IPS-15b (cell line): ENCODE measurements around the gene SIRT3.
"Not testable (repeated sequence)": the region's sequence is repeated elsewhere in the genome, so short reads cannot be mapped to it uniquely, and the experiment has no call there.

ENCODE experiments used
- H3K27me3 ChIP-seq: one replicate; pipeline ENCODE4 v1.6.1; 2013; ENCODE audit warnings: low read length; ENCODE audit not compliant: control insufficient read depth, insufficient read depth
- H3K36me3 ChIP-seq: one replicate; pipeline ENCODE4 v1.6.1; 2013; ENCODE audit warnings: low read length; ENCODE audit not compliant: control insufficient read depth, insufficient read depth
- H3K4me1 ChIP-seq: one replicate; pipeline ENCODE4 v1.6.1; 2013; ENCODE audit warnings: mild to moderate bottlenecking, low read length; ENCODE audit not compliant: control insufficient read depth, insufficient read depth
- H3K4me3 ChIP-seq: one replicate; pipeline ENCODE4 v1.5.1; 2013; ENCODE audit warnings: low read depth, low read length
- H3K9ac ChIP-seq: one replicate; pipeline ENCODE4 v1.6.1; 2013; ENCODE audit warnings: low read depth, mild to moderate bottlenecking, low read length
- H3K9me3 ChIP-seq: one replicate; pipeline ENCODE4 v1.6.1; 2013; ENCODE audit warnings: mild to moderate bottlenecking, low read length; ENCODE audit not compliant: control insufficient read depth, insufficient read depth

SIRT3 gene

GRCh38 chr11:279966-280705, 44.0 kb upstream of the SIRT3 start:
- H3K36me3 ChIP-seq: no peaks in the 10 kb centered on the region
- H3K9ac ChIP-seq: no peak overlapping the region

DNA sequence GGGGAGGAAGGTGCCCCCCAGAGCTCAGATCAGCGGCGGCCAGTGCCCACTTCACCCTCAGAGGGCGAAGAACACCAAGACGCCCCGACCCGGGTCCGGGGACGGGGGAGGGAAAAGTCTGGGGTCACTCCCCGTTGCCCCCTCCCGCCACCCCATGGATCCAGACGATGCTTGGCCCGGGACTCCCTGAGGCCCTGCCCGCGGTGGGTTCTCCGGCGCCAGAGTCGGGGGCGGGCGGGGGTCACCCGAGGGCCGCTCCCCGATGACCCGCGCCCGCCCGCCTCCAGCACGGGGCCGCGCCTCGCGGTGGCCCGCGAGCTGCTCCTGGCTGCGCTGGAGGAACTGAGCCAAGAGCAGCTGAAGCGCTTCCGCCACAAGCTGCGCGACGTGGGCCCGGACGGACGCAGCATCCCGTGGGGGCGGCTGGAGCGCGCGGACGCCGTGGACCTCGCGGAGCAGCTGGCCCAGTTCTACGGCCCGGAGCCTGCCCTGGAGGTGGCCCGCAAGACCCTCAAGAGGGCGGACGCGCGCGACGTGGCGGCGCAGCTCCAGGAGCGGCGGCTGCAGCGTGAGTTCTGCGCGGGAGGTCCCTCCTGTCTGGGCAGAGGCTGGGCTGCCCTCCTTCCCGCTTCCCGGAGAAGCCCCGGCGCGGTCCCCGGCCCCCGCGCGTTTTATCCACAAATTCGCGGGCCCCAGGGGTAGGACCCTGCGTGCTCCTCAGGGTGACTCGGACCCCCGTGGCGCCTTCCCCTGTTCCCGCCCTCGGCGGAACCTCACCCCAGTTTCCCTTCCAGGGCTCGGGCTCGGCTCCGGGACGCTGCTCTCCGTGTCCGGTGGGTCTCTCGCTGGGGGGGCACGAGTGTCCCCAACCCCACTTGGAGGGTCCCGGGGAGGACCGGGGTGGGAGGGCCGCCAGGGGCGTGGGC, 43.2 kb upstream of the SIRT3 start:
- Histone ChIP-seq H3K9me3 (no peaks in the 10 kb centered on the region), H3K9ac (no peak overlapping the region), H3K4me1 (peaks cover 3% of the 10 kb centered on the region), H3K36me3 (no peaks in the 10 kb centered on the region), H3K27me3 (peaks cover 51% of the 10 kb centered on the region), H3K4me3 (peak overlapping the region; percentile 39)

More at GRCh38 chr11:279966-280705, 44.0 kb upstream of the SIRT3 start:
- H3K4me3 ChIP-seq: peak overlapping the region; percentile 39
- peaks cover under 1% of the 10 kb centered on the region for H3K4me1 ChIP-seq
- H3K27me3 ChIP-seq: peaks cover 51% of the 10 kb centered on the region
- no peaks in the 10 kb centered on the region for H3K9me3 ChIP-seq

DNA sequence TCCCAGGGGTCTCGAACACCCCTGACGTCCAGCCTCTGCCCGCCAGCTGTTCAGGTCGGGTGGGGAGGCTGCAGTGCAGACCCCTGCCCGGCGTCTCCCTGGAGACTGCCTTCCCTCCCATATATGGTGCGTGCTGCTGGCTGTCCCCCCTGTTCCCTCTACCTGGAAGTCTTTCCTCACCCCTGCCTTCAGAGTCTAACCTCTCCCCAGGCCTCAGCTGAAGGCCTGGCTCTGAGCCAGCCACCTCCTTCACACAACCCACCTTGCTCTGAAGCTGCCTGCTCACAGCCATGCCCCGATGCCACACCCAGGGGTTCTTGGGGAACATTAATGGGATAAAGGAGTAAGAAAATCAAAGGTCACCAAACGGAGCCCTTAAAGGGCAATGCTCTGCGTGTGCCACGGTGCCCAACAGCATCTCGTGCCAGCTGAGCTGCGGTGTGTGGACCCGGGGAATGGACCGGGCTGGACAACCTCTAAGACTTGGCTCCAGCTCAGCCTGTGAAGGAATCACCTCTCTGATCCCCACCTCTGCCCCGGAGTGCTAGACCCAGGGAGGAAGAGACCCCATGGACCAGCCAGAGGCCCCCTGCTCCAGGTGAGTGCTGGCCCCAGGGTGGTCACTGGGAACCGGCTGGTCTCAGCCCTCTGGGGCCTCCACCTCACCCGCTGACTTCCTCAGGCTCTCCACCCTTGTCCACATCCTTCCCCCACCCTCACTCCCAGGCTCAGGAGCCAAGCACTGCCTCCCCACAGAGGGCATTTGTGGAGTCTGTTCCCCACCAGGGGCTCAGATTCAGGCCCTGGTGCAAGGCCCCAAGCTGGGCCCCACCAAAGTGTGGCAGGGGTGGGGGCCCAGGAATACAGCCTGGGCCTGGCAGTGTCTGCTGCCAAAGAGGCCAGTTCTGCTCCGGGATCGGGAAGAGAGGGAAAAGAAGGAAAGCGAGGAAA, 42.1 kb upstream of the SIRT3 start, which contains the start of gene NLRP6:
NLRP6 (plus strand) TSS at position 407 of the 951 bp plus-strand sequence; CDS start at position 570, 163 bp downstream.
- H3K9me3 ChIP-seq: no peaks in the 10 kb centered on the region
- no peaks in the 10 kb centered on the region for H3K36me3 ChIP-seq
- H3K27me3 ChIP-seq: peaks cover 51% of the 10 kb centered on the region
- H3K9ac ChIP-seq: no peak within 1 kb of the TSS
- H3K4me1 ChIP-seq: peaks cover 3% of the 10 kb centered on the region
- H3K4me3 ChIP-seq: peak within 1 kb of the TSS; percentile 39

DNA sequence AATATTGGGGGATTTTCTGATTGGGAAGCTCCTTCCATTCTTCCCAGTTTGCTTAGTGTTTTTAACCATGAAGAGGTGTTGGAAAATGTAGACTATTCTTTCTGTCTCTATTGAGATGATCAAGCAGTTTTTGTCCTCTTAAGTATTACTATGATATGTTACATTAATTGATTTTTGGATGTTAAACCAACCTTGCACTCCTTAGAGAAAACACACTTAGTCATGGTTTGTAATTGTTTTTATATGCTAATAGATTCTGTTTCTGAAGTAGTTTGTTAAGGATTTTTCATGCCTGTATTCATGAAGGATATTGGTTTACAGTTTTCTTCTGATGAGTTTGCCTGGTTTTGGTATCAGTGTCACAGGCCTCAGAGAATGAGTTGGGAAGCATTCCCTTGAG, 40.1 kb upstream of the SIRT3 start:
- no peak overlapping the region for H3K9ac ChIP-seq
- peaks cover 3% of the 10 kb centered on the region for H3K4me1 ChIP-seq
- H3K9me3 ChIP-seq: no peaks in the 10 kb centered on the region
- H3K27me3 ChIP-seq: peaks cover 34% of the 10 kb centered on the region
- H3K36me3 ChIP-seq: no peaks in the 10 kb centered on the region
- H3K4me3 ChIP-seq: no peak overlapping the region

DNA sequence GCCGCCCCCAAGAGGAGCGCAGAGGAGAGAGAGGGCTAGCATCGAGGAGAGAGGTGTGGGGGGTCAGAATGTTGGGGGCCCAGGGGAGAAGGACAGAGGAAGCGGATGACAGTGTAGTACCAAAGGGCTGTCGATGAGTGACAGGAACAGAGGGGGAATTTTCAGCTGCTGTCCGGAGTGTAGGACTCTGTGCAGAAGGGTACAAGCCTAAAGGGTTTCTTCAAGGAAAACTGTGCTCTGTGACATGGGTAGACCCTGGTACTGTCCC, 36.7 kb upstream of the SIRT3 start:
- Histone ChIP-seq H3K9me3 (no peaks in the 10 kb centered on the region), H3K9ac (no peak overlapping the region), H3K36me3 (no peaks in the 10 kb centered on the region), H3K4me1 (peaks cover 9% of the 10 kb centered on the region), H3K27me3 (peaks cover 6% of the 10 kb centered on the region), H3K4me3 (no peak overlapping the region)

GRCh38 chr11:272195-272930, 36.2 kb upstream of the SIRT3 start:
- H3K9ac ChIP-seq: no peak overlapping the region
- no peak overlapping the region for H3K4me3 ChIP-seq
- H3K36me3 ChIP-seq: no peaks in the 10 kb centered on the region
- no peaks in the 10 kb centered on the region for H3K9me3 ChIP-seq
- H3K4me1 ChIP-seq: peaks cover 12% of the 10 kb centered on the region
- peaks cover 3% of the 10 kb centered on the region for H3K27me3 ChIP-seq

DNA sequence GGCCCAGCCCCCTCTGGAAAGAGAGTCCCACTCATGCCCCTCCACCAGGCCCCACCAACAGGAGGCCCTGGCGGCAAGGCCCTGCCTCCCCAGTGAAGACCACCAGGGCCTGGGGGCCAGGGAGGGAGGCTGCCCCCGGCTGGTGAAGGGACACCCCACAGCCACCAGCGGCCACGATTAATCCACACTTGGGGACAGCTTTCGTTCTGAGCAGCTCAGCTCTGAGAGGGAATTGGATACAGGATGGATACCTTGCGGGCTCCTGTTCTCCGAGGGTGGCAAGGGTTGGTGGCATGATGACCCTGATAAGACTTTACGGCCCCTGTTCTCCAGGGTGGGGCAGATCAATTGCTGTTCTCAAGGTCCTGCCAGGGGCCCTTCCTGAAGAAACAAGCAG, 35.2 kb upstream of the SIRT3 start:
- peaks cover 14% of the 10 kb centered on the region for H3K4me1 ChIP-seq
- H3K9ac ChIP-seq: no peak overlapping the region
- H3K4me3 ChIP-seq: no peak overlapping the region
- peaks cover 3% of the 10 kb centered on the region for H3K27me3 ChIP-seq
- no peaks in the 10 kb centered on the region for H3K36me3 ChIP-seq
- no peaks in the 10 kb centered on the region for H3K9me3 ChIP-seq

- Histone ChIP-seq H3K4me3 (no peak overlapping the region), H3K9ac (no peak overlapping the region), H3K27me3 (peaks cover 3% of the 10 kb centered on the region), H3K9me3 (no peaks in the 10 kb centered on the region), H3K4me1 (peaks cover 14% of the 10 kb centered on the region), H3K36me3 (no peaks in the 10 kb centered on the region)
Measured at GRCh38 chr11:270451-271318, 34.5 kb upstream of the SIRT3 start.

DNA sequence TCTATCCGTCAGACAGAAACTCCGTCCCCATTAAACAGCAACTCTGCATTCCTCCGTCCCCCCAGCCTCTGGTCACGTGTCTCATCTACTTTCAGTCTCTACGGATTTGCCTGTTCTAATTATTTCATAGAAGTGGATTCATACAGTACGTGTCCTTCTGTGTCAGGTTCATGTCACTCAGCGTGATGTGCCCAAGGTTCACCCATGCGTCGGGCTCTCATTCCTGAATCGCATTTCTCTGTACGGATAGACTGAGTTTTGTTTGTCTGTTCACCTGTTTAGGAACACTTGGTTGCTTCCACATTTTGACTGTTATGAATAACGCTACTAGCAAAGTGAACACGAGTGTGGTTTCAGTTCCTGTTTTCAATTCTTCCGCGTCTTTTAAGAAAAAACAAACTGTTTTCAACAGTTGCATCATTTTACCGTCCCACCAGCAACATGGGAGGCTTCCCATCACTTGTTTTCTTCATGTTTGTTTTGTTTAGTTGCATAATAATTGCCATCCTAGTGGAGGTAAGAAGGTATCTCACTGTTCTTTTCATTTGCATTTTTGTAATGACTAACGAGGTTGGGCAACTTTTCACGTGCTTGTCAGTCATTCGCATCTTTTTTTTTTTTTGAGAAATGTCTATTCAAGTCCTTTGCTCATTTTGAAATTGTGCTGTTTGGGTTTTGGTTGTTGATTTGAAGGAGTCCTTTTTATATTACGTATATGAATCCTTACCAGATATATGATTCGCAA, 33.2 kb upstream of the SIRT3 start:
- Histone ChIP-seq H3K9me3 (no peaks in the 10 kb centered on the region), H3K27me3 (peaks cover 3% of the 10 kb centered on the region), H3K36me3 (no peaks in the 10 kb centered on the region), H3K4me1 (peaks cover 11% of the 10 kb centered on the region), H3K4me3 (peak overlapping the region; percentile 67), H3K9ac (no peak overlapping the region)

DNA sequence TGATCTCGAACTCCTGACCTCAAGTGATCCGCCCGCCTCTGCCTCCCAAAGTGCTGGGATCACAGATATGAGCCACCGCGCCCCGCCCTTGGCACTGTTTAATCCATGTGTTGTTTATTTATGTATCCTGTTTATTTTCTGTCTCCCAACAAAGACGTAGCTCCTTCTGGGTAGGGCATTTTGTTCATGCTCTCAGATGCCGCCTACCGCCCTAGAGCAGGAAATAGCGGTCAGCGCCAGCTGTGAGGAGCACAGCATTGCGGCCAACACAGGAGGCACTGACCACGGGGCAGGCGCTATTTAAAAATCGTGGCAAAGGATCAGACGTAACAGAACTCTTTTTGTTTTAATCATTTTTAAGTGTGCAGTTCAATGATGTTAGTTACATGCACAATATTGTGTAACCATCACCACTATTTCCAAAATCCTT, 32.6 kb upstream of the SIRT3 start:
- peak overlapping the region; percentile 67 for H3K4me3 ChIP-seq
- not testable (repeated sequence) for H3K9ac ChIP-seq

More for the DNA sequence above, 32.6 kb upstream of the SIRT3 start:
- H3K4me1 ChIP-seq: peaks cover 11% of the 10 kb centered on the region
- not testable (repeated sequence) for H3K9me3 ChIP-seq, H3K36me3 ChIP-seq, H3K27me3 ChIP-seq
